ENCODE measurements around the gene PGBD5. TPM values are rescaled to one million over a fixed set of nuclear protein-coding genes. Genes with fewer than 3 reads are reported as not detected.

The PGBD5 gene
- total and polyA plus RNA-seq, 9 of the 15 experiments (the other 6 are each of a cell fraction or from before 2014, with no cell fraction given) = under 0.01 to 0.40 (median 0.10) TPM; not detected in 3

GRCh38 chr1:230400007-230400344 lies 26.2 kb downstream of the PGBD5 start:
- in situ Hi-C loops (cut with MboI) = no loop called here
- no peak for DNase-seq (ENCODE audit: extremely low read depth in 1 of 4, low spot score in 3 of 4)
- H3K4me1 ChIP-seq (replicated peaks in 1 of 2; ENCODE audit: control insufficient read depth in 2 of 2, insufficient read depth in 2 of 2, low read length in 2 of 2) = 0 out of 5 replicates have a peak, but pooled peaks cover 0 to 3% of the 10 kb centered on the region in 2 experiments
- no peak overlapping the region for H2AFZ ChIP-seq (ENCODE audit: low read depth, low read length)
- no peaks in the 10 kb centered on the region for H3K9me3 ChIP-seq (replicated peaks; ENCODE audit: control insufficient read depth, insufficient read depth, low read depth, low read length)
- H3K36me3 ChIP-seq (ENCODE audit: control insufficient read depth, insufficient read depth, low read length) = no peaks in the 10 kb centered on the region
- ChIA-PET CTCF (ENCODE audit: low intra/inter-chr PET ratio) (no interaction called here), POLR2A (no interaction called here)
- 3% methylated on average over 8 of the region's 8 CpGs for WGBS (ENCODE audit: insufficient coverage, low coverage, missing lambda C conversion rate)
- H4K20me1 ChIP-seq (replicated peaks; ENCODE audit: control insufficient read depth, insufficient read depth, low read length) = no peaks in the 10 kb centered on the region
- intact Hi-C loops (cut with micrococcal nuclease) = no loop called here
- no peak overlapping the region for H3K4me2 ChIP-seq (ENCODE audit: insufficient read depth, low read length)
- BruUV-seq (replicated peaks) = no TSS peak
- no peak for ATAC-seq
- FAIRE-seq = no peak
- H3K27me3 ChIP-seq (ENCODE audit: control insufficient read depth in 2 of 2, insufficient read depth in 2 of 2, low read length in 2 of 2) = peaks cover 25 to 54% of the 10 kb centered on the region in 2 experiments
- H3K79me2 ChIP-seq (ENCODE audit: control insufficient read depth, insufficient read depth, low read length) = no peaks in the 10 kb centered on the region
- H3K9ac ChIP-seq (ENCODE audit: insufficient read depth in 1 of 2, low read depth in 2 of 2, low read length in 2 of 2) = no peak overlapping the region
- H3K27ac ChIP-seq (ENCODE audit: extremely low read depth, low read depth, low read length) = no peak overlapping the region
- H3K4me3 ChIP-seq = no peak overlapping the region
- H3K9me1 ChIP-seq (ENCODE audit: control insufficient read depth, insufficient read depth, low read length) = no peaks in the 10 kb centered on the region
- no peak for TF ChIP-seq NFRKB (IDR thresholded peaks at IDR 0.05; ENCODE audit: low read depth)
- TF ChIP-seq CBX1 (IDR thresholded peaks at IDR 0.05; ENCODE audit: low read depth) = no peak
- TF ChIP-seq ZFP91 (CRISPR knock-in tag; IDR thresholded peaks at IDR 0.05) = no peak
- no peak for TF ChIP-seq SMARCE1 (IDR thresholded peaks at IDR 0.05)
- no peak for TF ChIP-seq SIN3B (IDR thresholded peaks at IDR 0.05; ENCODE audit: low read depth)
- no peak for TF ChIP-seq ZNF717 (CRISPR knock-in tag; IDR thresholded peaks at IDR 0.05)
- no peak for TF ChIP-seq BACH1 (tag; IDR thresholded peaks at IDR 0.05)
- TF ChIP-seq PBX2 (CRISPR knock-in tag; IDR thresholded peaks at IDR 0.05; ENCODE audit: low read depth) = no peak
- TF ChIP-seq PBX2 (tag; conservative IDR thresholded peaks at IDR 0.05; ENCODE audit: low read depth) = no peak
- no peak for TF ChIP-seq TCF7 (IDR thresholded peaks at IDR 0.05; ENCODE audit: borderline replicate concordance)
- TF ChIP-seq NR3C1 (CRISPR knock-in tag; IDR thresholded peaks at IDR 0.05) = no peak
- TF ChIP-seq, protein P1, sequence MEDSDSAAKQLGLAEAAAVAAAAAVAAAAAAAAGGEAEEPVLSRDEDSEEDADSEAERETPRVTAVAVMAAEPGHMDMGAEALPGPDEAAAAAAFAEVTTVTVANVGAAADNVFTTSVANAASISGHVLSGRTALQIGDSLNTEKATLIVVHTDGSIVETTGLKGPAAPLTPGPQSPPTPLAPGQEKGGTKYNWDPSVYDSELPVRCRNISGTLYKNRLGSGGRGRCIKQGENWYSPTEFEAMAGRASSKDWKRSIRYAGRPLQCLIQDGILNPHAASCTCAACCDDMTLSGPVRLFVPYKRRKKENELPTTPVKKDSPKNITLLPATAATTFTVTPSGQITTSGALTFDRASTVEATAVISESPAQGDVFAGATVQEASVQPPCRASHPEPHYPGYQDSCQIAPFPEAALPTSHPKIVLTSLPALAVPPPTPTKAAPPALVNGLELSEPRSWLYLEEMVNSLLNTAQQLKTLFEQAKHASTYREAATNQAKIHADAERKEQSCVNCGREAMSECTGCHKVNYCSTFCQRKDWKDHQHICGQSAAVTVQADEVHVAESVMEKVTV (CRISPR knock-in tag; IDR thresholded peaks at IDR 0.05) = no peak
- TF ChIP-seq, protein P2, sequence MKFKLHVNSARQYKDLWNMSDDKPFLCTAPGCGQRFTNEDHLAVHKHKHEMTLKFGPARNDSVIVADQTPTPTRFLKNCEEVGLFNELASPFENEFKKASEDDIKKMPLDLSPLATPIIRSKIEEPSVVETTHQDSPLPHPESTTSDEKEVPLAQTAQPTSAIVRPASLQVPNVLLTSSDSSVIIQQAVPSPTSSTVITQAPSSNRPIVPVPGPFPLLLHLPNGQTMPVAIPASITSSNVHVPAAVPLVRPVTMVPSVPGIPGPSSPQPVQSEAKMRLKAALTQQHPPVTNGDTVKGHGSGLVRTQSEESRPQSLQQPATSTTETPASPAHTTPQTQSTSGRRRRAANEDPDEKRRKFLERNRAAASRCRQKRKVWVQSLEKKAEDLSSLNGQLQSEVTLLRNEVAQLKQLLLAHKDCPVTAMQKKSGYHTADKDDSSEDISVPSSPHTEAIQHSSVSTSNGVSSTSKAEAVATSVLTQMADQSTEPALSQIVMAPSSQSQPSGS (CRISPR knock-in tag; IDR thresholded peaks at IDR 0.05) = no peak
- TF ChIP-seq ZNF764 (CRISPR knock-in tag; IDR thresholded peaks at IDR 0.05; ENCODE audit: low read depth) = no peak
- no peak for TF ChIP-seq MECOM (CRISPR knock-in tag; IDR thresholded peaks at IDR 0.05)
- TF ChIP-seq MAZ (CRISPR knock-in tag; conservative IDR thresholded peaks at IDR 0.05 in 1 of 2, IDR thresholded peaks at IDR 0.05 in 1 of 2) = no peak
- TF ChIP-seq SMAD3 (CRISPR knock-in tag; conservative IDR thresholded peaks at IDR 0.05) = no peak
- no peak for TF ChIP-seq NFXL1 (CRISPR knock-in tag; IDR thresholded peaks at IDR 0.05)

All from K562 (cell line).